ENCODE measurements around the gene CACNA1D.

DNA sequence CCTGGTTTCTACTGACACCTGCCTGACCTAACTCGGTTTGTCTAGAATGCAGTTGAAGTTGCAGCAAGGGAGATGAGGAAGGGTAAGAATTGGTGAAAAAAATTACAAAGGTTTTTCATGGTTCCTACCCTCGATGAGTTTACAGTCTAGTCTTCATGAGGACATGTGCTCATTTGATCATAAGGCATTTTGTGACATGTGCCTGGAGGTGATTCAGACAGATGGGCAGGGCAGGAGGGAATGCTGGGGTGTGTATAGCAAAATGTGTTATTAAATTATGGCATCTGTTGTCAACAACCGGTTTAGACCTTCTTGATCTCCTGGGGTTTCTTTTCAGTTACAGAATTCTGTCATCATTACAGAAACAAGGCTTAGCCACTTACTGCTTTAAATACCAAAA, 101.2 kb downstream of the CACNA1D start:
- TF ChIP-seq POLR2AphosphoS5 (IDR thresholded peaks at IDR 0.05; ENCODE audit: borderline replicate concordance, low read depth, low read length) (no peak), EZH2 (IDR thresholded peaks at IDR 0.05) (no peak)
